Measurements from ENCODE around the gene CTDNEP1.

The CTDNEP1 gene

GRCh38 chr17:7237761-7238419, 13.6 kb downstream of the CTDNEP1 start:
- peak overlapping the region; percentile 81 for H3K27ac ChIP-seq
- TF ChIP-seq, protein P1, sequence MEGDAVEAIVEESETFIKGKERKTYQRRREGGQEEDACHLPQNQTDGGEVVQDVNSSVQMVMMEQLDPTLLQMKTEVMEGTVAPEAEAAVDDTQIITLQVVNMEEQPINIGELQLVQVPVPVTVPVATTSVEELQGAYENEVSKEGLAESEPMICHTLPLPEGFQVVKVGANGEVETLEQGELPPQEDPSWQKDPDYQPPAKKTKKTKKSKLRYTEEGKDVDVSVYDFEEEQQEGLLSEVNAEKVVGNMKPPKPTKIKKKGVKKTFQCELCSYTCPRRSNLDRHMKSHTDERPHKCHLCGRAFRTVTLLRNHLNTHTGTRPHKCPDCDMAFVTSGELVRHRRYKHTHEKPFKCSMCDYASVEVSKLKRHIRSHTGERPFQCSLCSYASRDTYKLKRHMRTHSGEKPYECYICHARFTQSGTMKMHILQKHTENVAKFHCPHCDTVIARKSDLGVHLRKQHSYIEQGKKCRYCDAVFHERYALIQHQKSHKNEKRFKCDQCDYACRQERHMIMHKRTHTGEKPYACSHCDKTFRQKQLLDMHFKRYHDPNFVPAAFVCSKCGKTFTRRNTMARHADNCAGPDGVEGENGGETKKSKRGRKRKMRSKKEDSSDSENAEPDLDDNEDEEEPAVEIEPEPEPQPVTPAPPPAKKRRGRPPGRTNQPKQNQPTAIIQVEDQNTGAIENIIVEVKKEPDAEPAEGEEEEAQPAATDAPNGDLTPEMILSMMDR (conservative IDR thresholded peaks at IDR 0.05): no peak

DNA sequence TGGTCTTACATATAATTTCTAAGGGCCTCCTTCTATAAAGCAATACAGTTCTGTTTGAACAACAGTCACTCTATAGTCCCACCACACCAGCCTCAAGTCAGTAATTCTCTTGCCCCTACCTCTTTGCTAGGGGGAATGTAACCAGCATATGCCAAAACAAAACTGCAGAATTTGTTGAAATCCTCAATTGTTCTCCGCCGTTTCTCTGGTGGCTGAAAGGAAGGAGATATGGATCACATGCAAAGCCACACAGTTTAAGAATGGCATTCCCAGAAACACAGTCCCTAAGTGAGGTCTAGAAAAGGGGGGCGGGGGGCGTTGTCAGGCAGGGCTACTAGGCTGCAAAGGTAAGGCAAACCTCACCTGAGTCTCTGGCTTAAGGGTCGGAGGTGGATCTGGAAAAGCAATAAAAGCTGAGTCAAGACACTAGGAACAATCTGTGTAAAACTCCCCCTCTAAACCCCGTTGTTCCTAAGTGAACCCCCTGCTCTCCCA, 14.2 kb downstream of the CTDNEP1 start:
- TF ChIP-seq, protein P1 (conservative IDR thresholded peaks at IDR 0.05): no peak

DNA sequence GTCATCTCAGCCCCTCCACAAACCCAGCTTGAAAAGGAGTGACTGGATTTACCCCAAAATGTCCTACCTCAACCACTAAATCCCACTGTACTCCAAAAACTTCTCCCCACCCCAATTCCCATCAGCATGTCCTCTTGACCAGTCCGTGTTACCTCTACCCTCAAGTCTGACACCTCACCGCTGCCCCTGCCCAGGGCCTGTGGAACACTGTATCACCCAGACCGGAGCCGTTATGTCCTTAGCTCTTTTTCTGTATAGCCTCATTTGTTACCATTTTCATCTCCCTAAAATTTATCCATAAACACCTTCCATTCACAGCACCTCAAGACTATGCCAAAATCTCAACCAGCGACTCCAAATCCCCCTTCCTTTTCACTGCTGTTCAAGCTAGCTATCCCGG, 14.7 kb downstream of the CTDNEP1 start:
- H3K27ac ChIP-seq: peak overlapping the region; percentile 81
- TF ChIP-seq, protein P1 (conservative IDR thresholded peaks at IDR 0.05): no peak

More for the DNA sequence above, 14.2 kb downstream of the CTDNEP1 start:
- peak overlapping the region; percentile 81 for H3K27ac ChIP-seq

DNA sequence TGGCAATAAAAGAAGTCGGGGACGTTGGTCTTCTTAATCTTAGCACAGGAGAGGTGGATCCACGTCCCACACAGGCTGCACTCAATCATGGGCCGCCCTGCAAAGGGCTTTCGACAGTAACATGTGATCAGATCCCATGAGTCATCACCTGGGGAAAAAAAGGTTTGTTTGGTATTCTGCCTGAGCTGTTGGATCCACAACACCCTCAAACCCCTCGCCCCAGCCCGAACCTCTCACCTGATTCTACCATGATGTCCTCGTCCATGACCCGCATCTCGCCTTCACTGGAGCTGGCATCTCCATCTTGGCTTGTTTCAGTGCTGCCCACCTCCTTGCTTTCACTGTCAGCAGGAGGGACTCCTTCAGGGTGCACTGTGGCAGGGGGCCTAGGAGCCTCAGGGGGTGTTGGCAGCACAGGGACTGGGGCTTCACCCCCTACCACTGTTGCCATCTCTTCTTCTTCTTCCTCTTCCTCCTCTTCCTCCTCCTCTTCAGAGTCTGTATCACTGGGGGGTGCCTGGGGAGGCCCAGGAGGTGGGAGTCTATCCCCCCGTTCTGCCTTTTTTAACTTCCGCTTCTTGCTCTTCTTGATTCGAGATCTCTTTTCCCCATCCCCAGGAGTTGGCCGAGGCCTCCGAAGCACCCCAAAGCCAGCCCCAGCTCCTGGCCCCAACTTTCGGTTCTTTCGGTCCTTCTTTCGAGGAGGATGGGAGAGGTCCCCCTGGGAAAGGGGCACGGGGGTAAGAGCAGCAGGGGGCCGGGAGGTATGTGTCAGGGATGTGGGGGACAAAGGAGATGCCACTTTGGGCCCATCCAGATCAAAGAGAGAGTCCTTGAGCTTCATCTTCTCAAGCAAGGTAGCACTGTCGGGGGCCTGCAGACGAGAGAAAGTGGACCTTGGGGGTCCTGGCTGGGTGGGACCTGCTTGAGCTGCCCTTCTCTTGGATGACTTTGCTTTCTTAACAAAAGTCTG, 15.6 kb downstream of the CTDNEP1 start:
- no peak overlapping the region for H3K27ac ChIP-seq

GRCh38 chr17:7234083-7234951, 17.2 kb downstream of the CTDNEP1 start, which contains the start of gene DVL2:
Gene DVL2 (minus strand): TSS chr17:7234517. CDS start chr17:7234262, 255 bp downstream.
- H3K27ac ChIP-seq: peak within 1 kb of the TSS; percentile 81
- TF ChIP-seq, protein P1 (conservative IDR thresholded peaks at IDR 0.05): no peak

More for the DNA sequence above, 15.6 kb downstream of the CTDNEP1 start:
- TF ChIP-seq, protein P1 (conservative IDR thresholded peaks at IDR 0.05): no peak

- TF ChIP-seq, protein P1 (conservative IDR thresholded peaks at IDR 0.05): no peak
- peak overlapping the region; percentile 81 for H3K27ac ChIP-seq
These were observed 17.8 kb downstream of the CTDNEP1 start for GRCh38 chr17:7233701-7234082.
